GM10847 (cell line): ENCODE data around the gene FAM120A.

Source experiments
- POLR2A ChIP-seq: IDR thresholded peaks from 2 replicates; pipeline ENCODE4 v1.6.1; 2011; ENCODE audit not compliant: insufficient read length; ENCODE audit errors: extremely low read depth

FAM120A gene

GRCh38 chr9:93586290-93587057 lies 135.0 kb downstream of the FAM120A start:
- no peak for TF ChIP-seq POLR2A

GRCh38 chr9:93587284-93587650 lies 135.8 kb downstream of the FAM120A start:
- no peak for TF ChIP-seq POLR2A

- TF ChIP-seq POLR2A: no peak
Observed at GRCh38 chr9:93587651-93588347, 136.3 kb downstream of the FAM120A start.

- no peak for TF ChIP-seq POLR2A
Observed at GRCh38 chr9:93588641-93589609, 137.4 kb downstream of the FAM120A start.

GRCh38 chr9:93589688-93590087 lies 138.2 kb downstream of the FAM120A start:
- no peak for TF ChIP-seq POLR2A

GRCh38 chr9:93590609-93591234 lies 139.2 kb downstream of the FAM120A start:
- no peak for TF ChIP-seq POLR2A

- no peak for TF ChIP-seq POLR2A
Observed at GRCh38 chr9:93591301-93592007, 140.0 kb downstream of the FAM120A start.

- TF ChIP-seq POLR2A: no peak
Observed at GRCh38 chr9:93592008-93592642, 140.6 kb downstream of the FAM120A start.

- no peak for TF ChIP-seq POLR2A
Observed at GRCh38 chr9:93592643-93593021, 141.1 kb downstream of the FAM120A start.

- no peak for TF ChIP-seq POLR2A
Observed at GRCh38 chr9:93593144-93593658, 141.7 kb downstream of the FAM120A start.

GRCh38 chr9:93594041-93594756 lies 142.7 kb downstream of the FAM120A start:
- no peak for TF ChIP-seq POLR2A

GRCh38 chr9:93595461-93595860 lies 144.0 kb downstream of the FAM120A start:
- TF ChIP-seq POLR2A: no peak

GRCh38 chr9:93595861-93596365 lies 144.4 kb downstream of the FAM120A start:
- no peak for TF ChIP-seq POLR2A
